GM21737 (cell line): ENCODE data around the gene MKRN2OS.

Experiments
- ATAC-seq: cut with Tn5 transposase; IDR thresholded peaks from one replicate; pipeline ENCODE4 v1.9.1; 2021; ENCODE audit warnings: mild to moderate bottlenecking, moderate library complexity; ENCODE audit not compliant: unreplicated experiment

Gene MKRN2OS

GRCh38 chr3:12545473-12545791, at the start of gene MKRN2OS:
Gene MKRN2OS, minus strand, starts transcription at chr3:12545499. Its CDS starts 35 bp downstream, at chr3:12545464.
- no peak for ATAC-seq

GRCh38 chr3:12593473-12593872, 48.2 kb upstream of the MKRN2OS start:
- no peak for ATAC-seq

GRCh38 chr3:12591997-12592715, 46.9 kb upstream of the MKRN2OS start:
- no peak for ATAC-seq

- ATAC-seq: no peak
Observed at GRCh38 chr3:12591456-12591855, 46.2 kb upstream of the MKRN2OS start.

GRCh38 chr3:12590096-12590495, 44.8 kb upstream of the MKRN2OS start:
- ATAC-seq: no peak

GRCh38 chr3:12588039-12589009, 43.0 kb upstream of the MKRN2OS start:
- ATAC-seq: no peak

GRCh38 chr3:12586403-12586802, 41.1 kb upstream of the MKRN2OS start:
- ATAC-seq: no peak

- ATAC-seq: no peak
Observed at GRCh38 chr3:12585970-12586369, 40.7 kb upstream of the MKRN2OS start.

- ATAC-seq: no peak
Observed at GRCh38 chr3:12585181-12585580, 39.9 kb upstream of the MKRN2OS start.

GRCh38 chr3:12584083-12584482, 38.8 kb upstream of the MKRN2OS start:
- no peak for ATAC-seq

- ATAC-seq: no peak
Observed at GRCh38 chr3:12583280-12583679, 38.0 kb upstream of the MKRN2OS start.

GRCh38 chr3:12582730-12583129, 37.4 kb upstream of the MKRN2OS start:
- ATAC-seq: no peak

GRCh38 chr3:12579905-12580304, 34.6 kb upstream of the MKRN2OS start:
- no peak for ATAC-seq

GRCh38 chr3:12579456-12579855, 34.2 kb upstream of the MKRN2OS start:
- no peak for ATAC-seq

GRCh38 chr3:12578742-12579141, 33.4 kb upstream of the MKRN2OS start:
- ATAC-seq: no peak

GRCh38 chr3:12577379-12577778, 32.1 kb upstream of the MKRN2OS start:
- ATAC-seq: no peak

- no peak for ATAC-seq
Observed at GRCh38 chr3:12574661-12575060, 29.4 kb upstream of the MKRN2OS start.

- ATAC-seq: no peak
Observed at GRCh38 chr3:12574131-12574530, 28.8 kb upstream of the MKRN2OS start.

- ATAC-seq: no peak
Observed at GRCh38 chr3:12571986-12572385, 26.7 kb upstream of the MKRN2OS start.

GRCh38 chr3:12569836-12570235, 24.5 kb upstream of the MKRN2OS start:
- no peak for ATAC-seq

GRCh38 chr3:12568747-12569146, 23.4 kb upstream of the MKRN2OS start:
- no peak for ATAC-seq

- ATAC-seq: no peak
Observed at GRCh38 chr3:12566976-12567375, 21.7 kb upstream of the MKRN2OS start.
